Panc1 (cell line): ENCODE results near the gene KCNK2. TPM values are rescaled to one million over a fixed set of nuclear protein-coding genes. Genes with fewer than 3 reads are reported as not detected.

Experiments
- ATAC-seq: fragments of 200-7000 bp; cut with Tn5 transposase; 2 replicates; pipeline ENCODE4 v1.9.1; 2020; ENCODE audit warnings: mild to moderate bottlenecking, moderate library complexity
- BruUV-seq: library from RNA; stranded (reverse); fragments of 400-500 nt; replicated peaks from 2 replicates; lab custom pipeline; 2021; lab: Mats Ljungman, UMichigan
- CTCF ChIA-PET: fragments of 300-600 bp; sonication (Branson Sonifier 250); formaldehyde crosslinking; loops from one replicate; lab custom pipeline; 2022; ENCODE audit warnings: antibody characterized with exemption; lab: Charles Lee
- POLR2A ChIA-PET: fragments of 300-600 bp; sonication (Branson Sonifier 250); formaldehyde crosslinking; loops from one replicate; lab custom pipeline; 2022; ENCODE audit warnings: antibody characterized with exemption; lab: Charles Lee
- DNase-seq: peaks from one replicate; pipeline ENCODE4 v3.0.0-alpha.2; 2010; ENCODE audit warnings: low read depth, low spot score
- H3K27ac ChIP-seq: 2 replicates; pipeline ENCODE4 v1.5.1; 2011; ENCODE audit warnings: mild to moderate bottlenecking, low read length, inconsistent platforms
- H3K27me3 ChIP-seq: fragments of 200-500 bp; sonication (Bioruptor generic); 2 replicates; pipeline ENCODE4 v1.6.0; 2014; ENCODE audit warnings: low read length, inconsistent platforms; ENCODE audit not compliant: control insufficient read depth, insufficient read depth
- H3K36me3 ChIP-seq: fragments of 200-500 bp; sonication (Bioruptor generic); 2 replicates; pipeline ENCODE4 v1.5.1; 2014; ENCODE audit warnings: inconsistent platforms, mild to moderate bottlenecking, low read length, moderate library complexity; ENCODE audit not compliant: control insufficient read depth, insufficient read depth
- H3K4me1 ChIP-seq: 2 replicates; pipeline ENCODE4 v1.5.1; 2011; ENCODE audit warnings: inconsistent platforms, mild to moderate bottlenecking, low read length, moderate library complexity; ENCODE audit not compliant: control insufficient read depth, insufficient read depth
- H3K4me3 ChIP-seq, 2 experiments: 2 replicates each; pipeline ENCODE4 v1.5.1; 2011 to 2012; ENCODE audit warnings: low read depth in 2 of 2, low read length in 2 of 2, mild to moderate bottlenecking in 2 of 2, inconsistent platforms in 1 of 2, moderate library complexity in 1 of 2
- H3K9me3 ChIP-seq: fragments of 200-500 bp; sonication (Bioruptor generic); 2 replicates; pipeline ENCODE4 v1.5.1; 2014; ENCODE audit warnings: low read depth, mild to moderate bottlenecking, inconsistent platforms, low read length, moderate library complexity; ENCODE audit not compliant: control insufficient read depth, insufficient read depth
- POLR2AphosphoS5 ChIP-seq: IDR thresholded peaks from 2 replicates; pipeline ENCODE4 v1.6.1; 2012; ENCODE audit warnings: mild to moderate bottlenecking, low read depth, low read length, moderate library complexity
- SIN3A ChIP-seq: IDR thresholded peaks from 2 replicates; pipeline ENCODE4 v1.6.1; 2012; ENCODE audit warnings: low read depth, mild to moderate bottlenecking, low read length, moderate library complexity, borderline replicate concordance; ENCODE audit not compliant: insufficient read depth
- TCF7L2 ChIP-seq: IDR thresholded peaks from 2 replicates; pipeline ENCODE4 v1.6.1; 2011; ENCODE audit warnings: mild to moderate bottlenecking, low read depth, low read length, inconsistent platforms
- in situ Hi-C: cut with HindIII; loops from 2 replicates; pipeline ENCODE4 v1.10.0; 2016; ENCODE audit warnings: low sequenced_read_pairs, low pct_unique_long_range_greater_than_20kb
- intact Hi-C: fragments of 100-400 bp; cut with micrococcal nuclease; formaldehyde crosslinking; loops from one replicate; pipeline ENCODE4 v1.10.0; 2022; ENCODE audit not compliant: unreplicated experiment
- total RNA-seq: library from RNA; stranded (reverse); gene quantifications from one replicate; pipeline ENCODE4 v1.2.1, GENCODE V29; 2021; ENCODE audit not compliant: unreplicated experiment
- TF ChIP-seq, protein P1 (sequence below): fragments of 450-650 bp; IDR thresholded peaks from 2 replicates; pipeline ENCODE4 v1.5.1; 2017; ENCODE audit warnings: mild to moderate bottlenecking
- TF ChIP-seq, protein P2 (sequence below), 2 experiments: IDR thresholded peaks; 2 replicates each; pipeline ENCODE4 v1.6.1; 2011 to 2012; ENCODE audit warnings: low read depth in 2 of 2, control low read depth in 1 of 2, low read length in 1 of 2, mild to moderate bottlenecking in 1 of 2, moderate library complexity in 1 of 2; ENCODE audit not compliant: insufficient read depth in 1 of 2

The KCNK2 gene
- total RNA-seq, 1 experiment from 2014 or later: 0.28 TPM

DNA sequence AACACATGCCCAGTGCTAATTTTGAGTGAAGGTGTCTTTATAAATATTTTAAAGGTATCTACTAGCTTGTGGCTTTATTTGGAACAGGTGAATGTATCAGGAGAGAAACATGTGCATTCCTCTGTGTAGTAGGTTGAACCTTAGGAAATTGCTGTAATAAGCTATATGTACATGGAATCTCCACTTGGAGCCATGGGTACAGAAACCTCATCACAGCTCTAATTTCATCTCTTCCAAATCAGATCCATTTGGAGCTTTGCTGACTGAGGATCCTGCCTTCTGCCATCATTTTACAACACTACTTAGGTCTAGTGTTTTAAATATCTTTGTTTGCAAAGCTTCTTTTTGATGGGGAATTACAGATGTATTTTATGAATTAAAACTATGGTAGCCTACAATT, 2.1 kb downstream of the KCNK2 start:
- Histone ChIP-seq H3K9me3 (no peaks in the 10 kb centered on the region), H3K4me1 (no peaks in the 10 kb centered on the region; the same call in 1 of the 2 replicates), H3K4me3 (no peak overlapping the region), H3K36me3 (no peaks in the 10 kb centered on the region), H3K27ac (no peak overlapping the region), H3K27me3 (peaks cover 53% of the 10 kb centered on the region)
- ChIA-PET CTCF (no interaction called here), POLR2A (interaction anchor here (0.7 kb wide), 1 partner anchor 72 kb away, joined by 4 read pairs; no protein-coding TSS in a partner anchor)
- no peak for DNase-seq
- TF ChIP-seq, protein P1, sequence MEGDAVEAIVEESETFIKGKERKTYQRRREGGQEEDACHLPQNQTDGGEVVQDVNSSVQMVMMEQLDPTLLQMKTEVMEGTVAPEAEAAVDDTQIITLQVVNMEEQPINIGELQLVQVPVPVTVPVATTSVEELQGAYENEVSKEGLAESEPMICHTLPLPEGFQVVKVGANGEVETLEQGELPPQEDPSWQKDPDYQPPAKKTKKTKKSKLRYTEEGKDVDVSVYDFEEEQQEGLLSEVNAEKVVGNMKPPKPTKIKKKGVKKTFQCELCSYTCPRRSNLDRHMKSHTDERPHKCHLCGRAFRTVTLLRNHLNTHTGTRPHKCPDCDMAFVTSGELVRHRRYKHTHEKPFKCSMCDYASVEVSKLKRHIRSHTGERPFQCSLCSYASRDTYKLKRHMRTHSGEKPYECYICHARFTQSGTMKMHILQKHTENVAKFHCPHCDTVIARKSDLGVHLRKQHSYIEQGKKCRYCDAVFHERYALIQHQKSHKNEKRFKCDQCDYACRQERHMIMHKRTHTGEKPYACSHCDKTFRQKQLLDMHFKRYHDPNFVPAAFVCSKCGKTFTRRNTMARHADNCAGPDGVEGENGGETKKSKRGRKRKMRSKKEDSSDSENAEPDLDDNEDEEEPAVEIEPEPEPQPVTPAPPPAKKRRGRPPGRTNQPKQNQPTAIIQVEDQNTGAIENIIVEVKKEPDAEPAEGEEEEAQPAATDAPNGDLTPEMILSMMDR: no peak
- TF ChIP-seq SIN3A: no peak
- TF ChIP-seq, protein P2, sequence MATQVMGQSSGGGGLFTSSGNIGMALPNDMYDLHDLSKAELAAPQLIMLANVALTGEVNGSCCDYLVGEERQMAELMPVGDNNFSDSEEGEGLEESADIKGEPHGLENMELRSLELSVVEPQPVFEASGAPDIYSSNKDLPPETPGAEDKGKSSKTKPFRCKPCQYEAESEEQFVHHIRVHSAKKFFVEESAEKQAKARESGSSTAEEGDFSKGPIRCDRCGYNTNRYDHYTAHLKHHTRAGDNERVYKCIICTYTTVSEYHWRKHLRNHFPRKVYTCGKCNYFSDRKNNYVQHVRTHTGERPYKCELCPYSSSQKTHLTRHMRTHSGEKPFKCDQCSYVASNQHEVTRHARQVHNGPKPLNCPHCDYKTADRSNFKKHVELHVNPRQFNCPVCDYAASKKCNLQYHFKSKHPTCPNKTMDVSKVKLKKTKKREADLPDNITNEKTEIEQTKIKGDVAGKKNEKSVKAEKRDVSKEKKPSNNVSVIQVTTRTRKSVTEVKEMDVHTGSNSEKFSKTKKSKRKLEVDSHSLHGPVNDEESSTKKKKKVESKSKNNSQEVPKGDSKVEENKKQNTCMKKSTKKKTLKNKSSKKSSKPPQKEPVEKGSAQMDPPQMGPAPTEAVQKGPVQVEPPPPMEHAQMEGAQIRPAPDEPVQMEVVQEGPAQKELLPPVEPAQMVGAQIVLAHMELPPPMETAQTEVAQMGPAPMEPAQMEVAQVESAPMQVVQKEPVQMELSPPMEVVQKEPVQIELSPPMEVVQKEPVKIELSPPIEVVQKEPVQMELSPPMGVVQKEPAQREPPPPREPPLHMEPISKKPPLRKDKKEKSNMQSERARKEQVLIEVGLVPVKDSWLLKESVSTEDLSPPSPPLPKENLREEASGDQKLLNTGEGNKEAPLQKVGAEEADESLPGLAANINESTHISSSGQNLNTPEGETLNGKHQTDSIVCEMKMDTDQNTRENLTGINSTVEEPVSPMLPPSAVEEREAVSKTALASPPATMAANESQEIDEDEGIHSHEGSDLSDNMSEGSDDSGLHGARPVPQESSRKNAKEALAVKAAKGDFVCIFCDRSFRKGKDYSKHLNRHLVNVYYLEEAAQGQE (IDR thresholded peaks at IDR 0.05; ENCODE audit: insufficient read depth in 1 of 2, low read depth in 2 of 2, low read length in 1 of 2): no peak
- no peak for TF ChIP-seq POLR2AphosphoS5
- TF ChIP-seq TCF7L2: no peak
- in situ Hi-C loops: no loop called here
- BruUV-seq: no TSS peak
- no peak for ATAC-seq
- intact Hi-C loops: no loop called here

DNA sequence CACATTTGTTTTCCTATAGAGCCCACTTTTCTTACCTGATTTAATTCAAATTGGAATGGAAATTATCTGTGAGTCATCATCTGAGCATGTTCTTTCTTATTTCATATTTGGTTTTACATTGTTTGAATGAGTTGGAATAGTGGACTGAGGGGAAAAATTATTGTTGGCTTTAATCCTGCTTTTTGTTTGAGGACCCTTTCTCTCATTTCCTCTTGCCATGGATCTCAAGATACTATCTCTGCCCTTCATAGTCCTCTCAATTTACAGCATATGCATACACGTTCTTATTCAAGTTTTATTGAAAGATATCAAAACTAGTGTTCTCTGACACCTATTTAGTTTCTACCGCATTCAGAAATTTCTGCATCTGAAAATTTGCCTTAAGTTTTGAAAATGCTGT, 5.1 kb downstream of the KCNK2 start:
- Histone ChIP-seq H3K27me3 (peaks cover 34% of the 10 kb centered on the region), H3K36me3 (no peaks in the 10 kb centered on the region), H3K4me3 (no peak overlapping the region), H3K9me3 (no peaks in the 10 kb centered on the region), H3K4me1 (no peaks in the 10 kb centered on the region; the same call in 1 of the 2 replicates), H3K27ac (no peak overlapping the region)
- ChIA-PET POLR2A (no interaction called here), CTCF (no interaction called here)
- TF ChIP-seq TCF7L2 (no peak), SIN3A (no peak), POLR2AphosphoS5 (no peak)
- TF ChIP-seq, protein P2 (IDR thresholded peaks at IDR 0.05; ENCODE audit: insufficient read depth in 1 of 2, low read depth in 2 of 2, low read length in 1 of 2): no peak
- TF ChIP-seq, protein P1: no peak
- intact Hi-C loops (no loop called here), in situ Hi-C loops (no loop called here)
- no peak for ATAC-seq
- no TSS peak for BruUV-seq
- DNase-seq: no peak
